ENCODE measurements around the gene PSMA7. TPM values are rescaled to one million over a fixed set of nuclear protein-coding genes. Genes with fewer than 3 reads are reported as not detected.

Gene PSMA7
- total RNA-seq, 4 donors from 2014 or later = 181 to 264 (median 228) TPM

- Histone ChIP-seq H3K27me3 (no peaks in the 10 kb centered on the region), H3K4me1 (peaks cover 0 to 34% (median 14%) of the 10 kb centered on the region in 4 donors), H3K4me3 (peak overlapping the region; percentile 87 to 99 (median 92)), H3K36me3 (peaks cover 0 to 39% (median 3%) of the 10 kb centered on the region in 3 donors), H3K27ac (peak overlapping the region; percentile 93 to 100 (median 94)), H3K9me3 (no peaks in the 10 kb centered on the region)
- DNase-seq = peak in 1 of 3 donors; percentile 56
- TF ChIP-seq CTCF (IDR thresholded peaks at IDR 0.05) (peak in 3 of 6 experiments; percentile 25 to 29 (median 26)), POLR2A (IDR thresholded peaks at IDR 0.05) (no peak)
Measured at GRCh38 chr20:62141397-62142251, 1.6 kb downstream of the PSMA7 start.

GRCh38 chr20:62141043-62141396 lies 2.2 kb downstream of the PSMA7 start:
- DNase-seq = no peak
- Histone ChIP-seq H3K27me3 (no peaks in the 10 kb centered on the region), H3K4me1 (peaks cover 0 to 32% (median 14%) of the 10 kb centered on the region in 4 donors), H3K36me3 (peaks cover 0 to 45% (median 3%) of the 10 kb centered on the region in 3 donors), H3K4me3 (peak overlapping the region in 1 of 4 donors; percentile 99), H3K9me3 (no peaks in the 10 kb centered on the region), H3K27ac (peak overlapping the region in 1 of 4 donors; percentile 100)
- no peak for TF ChIP-seq POLR2A (IDR thresholded peaks at IDR 0.05)

- H3K27me3 ChIP-seq = no peaks in the 10 kb centered on the region
- TF ChIP-seq POLR2A (IDR thresholded peaks at IDR 0.05) (no peak), CTCF (IDR thresholded peaks at IDR 0.05) (no peak)
- peaks cover 0 to 29% (median 12%) of the 10 kb centered on the region in 4 donors for H3K4me1 ChIP-seq
- DNase-seq = no peak
- no peak overlapping the region for H3K4me3 ChIP-seq
- H3K27ac ChIP-seq = no peak overlapping the region
- H3K36me3 ChIP-seq = peaks cover 0 to 59% (median 3%) of the 10 kb centered on the region in 3 donors
- no peaks in the 10 kb centered on the region for H3K9me3 ChIP-seq
Measured at GRCh38 chr20:62139636-62140035, 3.6 kb downstream of the PSMA7 start.

GRCh38 chr20:62138912-62139311 lies 4.3 kb downstream of the PSMA7 start:
- H3K4me1 ChIP-seq = peaks cover 0 to 30% (median 9%) of the 10 kb centered on the region in 4 donors

GRCh38 chr20:62138204-62138543 lies 5.0 kb downstream of the PSMA7 start:
- H3K9me3 ChIP-seq = no peaks in the 10 kb centered on the region
- H3K27ac ChIP-seq = no peak overlapping the region
- DNase-seq = no peak
- H3K27me3 ChIP-seq = no peaks in the 10 kb centered on the region
- H3K4me3 ChIP-seq = no peak overlapping the region
- H3K36me3 ChIP-seq = peaks cover 0 to 72% (median 3%) of the 10 kb centered on the region in 3 donors
- peaks cover 0 to 30% (median 9%) of the 10 kb centered on the region in 4 donors for H3K4me1 ChIP-seq
- TF ChIP-seq POLR2A (IDR thresholded peaks at IDR 0.05) (no peak), CTCF (IDR thresholded peaks at IDR 0.05) (no peak)

More at GRCh38 chr20:62138912-62139311, 4.3 kb downstream of the PSMA7 start:
- no peak overlapping the region for H3K27ac ChIP-seq
- no peaks in the 10 kb centered on the region for H3K27me3 ChIP-seq
- no peaks in the 10 kb centered on the region for H3K9me3 ChIP-seq
- TF ChIP-seq POLR2A (IDR thresholded peaks at IDR 0.05) (no peak), CTCF (IDR thresholded peaks at IDR 0.05) (no peak)
- no peak overlapping the region for H3K4me3 ChIP-seq
- peaks cover 0 to 65% (median 3%) of the 10 kb centered on the region in 3 donors for H3K36me3 ChIP-seq
- no peak for DNase-seq

GRCh38 chr20:62137478-62138203 lies 5.6 kb downstream of the PSMA7 start:
- Histone ChIP-seq H3K4me1 (peaks cover 0 to 32% (median 9%) of the 10 kb centered on the region in 4 donors), H3K27me3 (no peaks in the 10 kb centered on the region), H3K36me3 (peaks cover 0 to 78% (median 3%) of the 10 kb centered on the region in 3 donors), H3K4me3 (no peak overlapping the region), H3K9me3 (no peaks in the 10 kb centered on the region), H3K27ac (no peak overlapping the region)
- no peak for DNase-seq
- TF ChIP-seq CTCF (IDR thresholded peaks at IDR 0.05) (no peak), POLR2A (IDR thresholded peaks at IDR 0.05) (no peak)

Data from Peyer's patch (tissue), 4 donors.